KMS-11 (cell line): Measurements from ENCODE around the gene PCBD2.

Source experiments
- H2AFZ ChIP-seq: fragments of 200-600 bp; sonication (generic); 2 replicates; pipeline ENCODE4 v1.6.1; 2016; ENCODE audit warnings: antibody characterized with exemption, mixed run types, low read depth
- H3K27ac ChIP-seq: fragments of 200-600 bp; sonication (generic); 2 replicates; pipeline ENCODE4 v1.6.1; 2016; ENCODE audit warnings: mild to moderate bottlenecking, mixed run types
- H3K27me3 ChIP-seq: fragments of 200-600 bp; sonication (generic); 2 replicates; pipeline ENCODE4 v1.6.1; 2017; ENCODE audit warnings: mild to moderate bottlenecking, low read depth, mixed run types, moderate library complexity; ENCODE audit not compliant: insufficient read depth
- H3K36me3 ChIP-seq: fragments of 200-600 bp; sonication (generic); 2 replicates; pipeline ENCODE4 v1.6.1; 2017; ENCODE audit warnings: mild to moderate bottlenecking, mixed run types; ENCODE audit not compliant: insufficient read depth
- H3K4me1 ChIP-seq: fragments of 200-600 bp; sonication (generic); 2 replicates; pipeline ENCODE4 v1.6.1; 2016; ENCODE audit warnings: mild to moderate bottlenecking, low read depth, mixed run types; ENCODE audit not compliant: poor library complexity, severe bottlenecking
- H3K4me2 ChIP-seq: fragments of 200-600 bp; sonication (generic); 2 replicates; pipeline ENCODE4 v1.7.0; 2016; ENCODE audit warnings: mild to moderate bottlenecking, mixed run types
- H3K4me3 ChIP-seq: fragments of 200-600 bp; sonication (generic); IDR thresholded peaks from 2 replicates; pipeline ENCODE4 v1.6.1; 2017; ENCODE audit warnings: low read depth, low read length, mixed read lengths; ENCODE audit not compliant: insufficient read depth
- H3K79me2 ChIP-seq: fragments of 200-600 bp; sonication (generic); 2 replicates; pipeline ENCODE4 v1.6.1; 2016; ENCODE audit warnings: low read depth, mixed run types; ENCODE audit not compliant: insufficient read depth
- H3K9ac ChIP-seq: fragments of 200-600 bp; sonication (generic); 2 replicates; pipeline ENCODE4 v1.6.1; 2016; ENCODE audit warnings: mild to moderate bottlenecking, mixed run types
- H4K20me1 ChIP-seq: fragments of 200-600 bp; sonication (generic); 2 replicates; pipeline ENCODE4 v1.6.1; 2016; ENCODE audit warnings: mild to moderate bottlenecking, mixed run types; ENCODE audit not compliant: insufficient read depth
- TF ChIP-seq, protein P1 (sequence below): fragments of 200-600 bp; sonication (generic); conservative IDR thresholded peaks from 2 replicates; pipeline ENCODE4 v1.6.1; 2017; ENCODE audit warnings: low read depth, mild to moderate bottlenecking, antibody characterized with exemption, low read length, moderate library complexity, mixed read lengths

PCBD2 gene

GRCh38 chr5:134964359-134965270 lies 59.7 kb downstream of the PCBD2 start:
- TF ChIP-seq, protein P1, sequence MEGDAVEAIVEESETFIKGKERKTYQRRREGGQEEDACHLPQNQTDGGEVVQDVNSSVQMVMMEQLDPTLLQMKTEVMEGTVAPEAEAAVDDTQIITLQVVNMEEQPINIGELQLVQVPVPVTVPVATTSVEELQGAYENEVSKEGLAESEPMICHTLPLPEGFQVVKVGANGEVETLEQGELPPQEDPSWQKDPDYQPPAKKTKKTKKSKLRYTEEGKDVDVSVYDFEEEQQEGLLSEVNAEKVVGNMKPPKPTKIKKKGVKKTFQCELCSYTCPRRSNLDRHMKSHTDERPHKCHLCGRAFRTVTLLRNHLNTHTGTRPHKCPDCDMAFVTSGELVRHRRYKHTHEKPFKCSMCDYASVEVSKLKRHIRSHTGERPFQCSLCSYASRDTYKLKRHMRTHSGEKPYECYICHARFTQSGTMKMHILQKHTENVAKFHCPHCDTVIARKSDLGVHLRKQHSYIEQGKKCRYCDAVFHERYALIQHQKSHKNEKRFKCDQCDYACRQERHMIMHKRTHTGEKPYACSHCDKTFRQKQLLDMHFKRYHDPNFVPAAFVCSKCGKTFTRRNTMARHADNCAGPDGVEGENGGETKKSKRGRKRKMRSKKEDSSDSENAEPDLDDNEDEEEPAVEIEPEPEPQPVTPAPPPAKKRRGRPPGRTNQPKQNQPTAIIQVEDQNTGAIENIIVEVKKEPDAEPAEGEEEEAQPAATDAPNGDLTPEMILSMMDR: no peak
- H3K27ac ChIP-seq: no peak overlapping the region
- no peak overlapping the region for H2AFZ ChIP-seq
- no peak overlapping the region for H3K4me2 ChIP-seq
- H3K79me2 ChIP-seq: no peaks in the 10 kb centered on the region
- no peak overlapping the region for H3K9ac ChIP-seq
- H3K4me3 ChIP-seq: no peak overlapping the region
- no peaks in the 10 kb centered on the region for H4K20me1 ChIP-seq
- H3K4me1 ChIP-seq: no peaks in the 10 kb centered on the region
- no peaks in the 10 kb centered on the region; the same call in 1 of the 2 replicates for H3K36me3 ChIP-seq
- no peaks in the 10 kb centered on the region for H3K27me3 ChIP-seq

- Histone ChIP-seq H2AFZ (no peak overlapping the region), H3K4me2 (no peak overlapping the region), H3K79me2 (no peaks in the 10 kb centered on the region), H3K4me3 (no peak overlapping the region), H3K27ac (no peak overlapping the region), H3K27me3 (no peaks in the 10 kb centered on the region), H3K4me1 (no peaks in the 10 kb centered on the region), H4K20me1 (no peaks in the 10 kb centered on the region), H3K9ac (no peak overlapping the region), H3K36me3 (no peaks in the 10 kb centered on the region; the same call in 1 of the 2 replicates)
- TF ChIP-seq, protein P1: no peak
Measured at GRCh38 chr5:134965271-134965825, 60.4 kb downstream of the PCBD2 start.

GRCh38 chr5:134967607-134968006 lies 62.7 kb downstream of the PCBD2 start, which contains the start of gene CATSPER3:
Gene CATSPER3, plus strand, starts transcription at chr5:134967907. Its CDS starts 85 bp downstream, at chr5:134967992.
- Histone ChIP-seq H3K27me3 (no peaks in the 10 kb centered on the region), H2AFZ (no peak within 1 kb of the TSS), H3K27ac (no peak within 1 kb of the TSS), H3K9ac (no peak within 1 kb of the TSS), H3K4me3 (no peak within 1 kb of the TSS), H3K79me2 (no peaks in the 10 kb centered on the region), H4K20me1 (no peaks in the 10 kb centered on the region), H3K36me3 (no peaks in the 10 kb centered on the region), H3K4me1 (no peaks in the 10 kb centered on the region), H3K4me2 (no peak within 1 kb of the TSS)
- TF ChIP-seq, protein P1: no peak

GRCh38 chr5:134968055-134968454 lies 63.1 kb downstream of the PCBD2 start:
- no peak overlapping the region for H3K9ac ChIP-seq
- no peaks in the 10 kb centered on the region for H3K27me3 ChIP-seq
- H3K4me1 ChIP-seq: no peaks in the 10 kb centered on the region
- H3K36me3 ChIP-seq: no peaks in the 10 kb centered on the region
- H4K20me1 ChIP-seq: no peaks in the 10 kb centered on the region
- H3K79me2 ChIP-seq: no peaks in the 10 kb centered on the region
- H3K4me2 ChIP-seq: no peak overlapping the region
- H3K4me3 ChIP-seq: no peak overlapping the region
- TF ChIP-seq, protein P1: no peak
- H3K27ac ChIP-seq: no peak overlapping the region
- no peak overlapping the region for H2AFZ ChIP-seq
